GM18498 (cell line): ENCODE measurements around the gene RFK.
A peak's percentile ranks its signal among the peaks of the same experiment; 100 is the strongest.
"Not testable (repeated sequence)": the region's sequence is repeated elsewhere in the genome, so short reads cannot be mapped to it uniquely, and the experiment has no call there.

Experiments used
- ATAC-seq: cut with Tn5 transposase; IDR thresholded peaks from one replicate; pipeline ENCODE4 v1.9.1; 2021; ENCODE audit warnings: mild to moderate bottlenecking, moderate library complexity; ENCODE audit not compliant: unreplicated experiment

The RFK gene

DNA sequence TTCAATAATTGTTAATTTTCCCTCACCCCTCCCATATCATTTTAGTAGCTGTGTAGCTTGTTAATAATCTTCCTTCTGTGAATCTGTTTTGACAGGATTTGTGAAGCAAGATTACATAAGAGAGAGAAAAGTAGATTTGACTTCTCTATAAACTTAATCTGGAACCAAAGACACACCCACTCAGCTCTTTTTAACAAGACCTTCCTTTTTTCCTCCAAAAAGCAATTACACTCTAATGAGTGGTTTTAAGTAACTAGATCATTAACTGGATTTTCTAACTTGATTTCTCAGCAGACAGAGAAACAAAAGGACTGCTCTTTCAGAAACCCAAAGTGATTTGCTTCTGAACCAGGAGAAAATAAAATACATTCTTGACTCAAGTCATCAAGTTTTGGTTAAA is 21.9 kb downstream of the RFK start:
- ATAC-seq, result no peak

DNA sequence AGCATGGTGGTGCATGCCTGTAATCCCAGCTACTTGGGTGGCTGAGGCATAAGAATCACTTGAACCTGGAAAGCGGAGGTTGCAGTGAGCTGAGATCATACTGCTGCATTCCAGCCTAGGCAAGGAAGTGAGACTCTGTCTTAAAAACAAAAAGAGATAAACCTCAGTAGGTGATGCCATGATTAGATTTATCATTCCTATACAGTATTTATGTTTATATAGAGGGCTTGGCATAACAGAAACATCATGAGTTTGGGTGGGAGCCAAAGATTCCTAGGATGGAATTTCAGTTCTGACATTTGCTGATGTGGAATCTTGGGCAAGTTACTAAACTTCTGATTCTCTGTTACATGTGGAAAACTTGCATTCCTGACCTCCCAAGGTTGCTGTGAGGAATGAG is 22.3 kb downstream of the RFK start:
- ATAC-seq, result no peak

DNA sequence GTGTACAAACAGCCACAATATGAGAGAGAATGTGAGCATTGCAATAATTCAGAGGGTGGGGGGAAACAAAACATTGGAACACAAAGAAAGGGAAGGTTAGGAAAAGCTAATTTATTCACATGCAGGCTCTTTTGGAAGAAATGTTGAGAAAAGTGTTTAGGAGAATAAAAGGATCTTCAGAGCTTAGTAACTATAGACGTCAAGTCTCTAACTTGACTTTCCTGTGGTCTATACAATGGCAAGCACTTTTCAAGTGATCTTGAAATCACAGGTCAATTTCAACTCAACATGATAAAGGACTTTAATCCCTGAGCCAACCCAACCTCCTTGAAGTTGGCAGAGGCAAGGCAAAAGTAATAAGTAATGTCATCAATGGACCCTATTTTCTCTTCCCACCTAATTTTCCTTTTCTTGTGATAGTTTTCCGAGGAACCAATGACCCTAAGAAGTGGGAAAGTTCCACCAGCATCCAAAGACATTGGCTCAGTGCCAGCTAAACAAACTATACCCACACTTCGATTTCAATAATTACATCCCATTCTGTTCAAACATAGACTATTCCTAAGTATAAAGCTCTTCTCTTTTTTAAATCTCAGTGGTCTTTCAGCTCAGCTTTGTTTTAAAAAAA is 23.7 kb downstream of the RFK start:
- no peak for ATAC-seq

DNA sequence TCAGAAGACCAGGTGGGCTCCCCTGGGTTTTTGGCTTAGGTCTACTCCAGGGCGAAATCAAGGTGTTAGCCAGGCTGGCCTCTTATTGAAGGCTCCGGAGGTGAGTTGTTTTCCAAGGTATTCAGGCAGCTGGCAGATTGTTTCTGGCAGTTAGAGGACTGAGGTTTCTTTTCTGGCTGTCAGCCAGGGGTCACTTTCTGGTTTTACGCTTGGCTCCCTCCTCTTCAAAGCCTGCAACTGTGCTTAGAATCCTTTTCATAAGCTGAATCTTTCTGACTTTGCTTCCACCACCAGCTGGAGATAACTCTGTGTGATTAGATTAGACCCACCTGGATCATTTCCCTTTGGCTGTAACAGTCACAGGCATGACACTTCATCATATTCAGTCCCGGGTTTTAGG is 24.6 kb downstream of the RFK start:
- ATAC-seq, result peak; percentile 54

DNA sequence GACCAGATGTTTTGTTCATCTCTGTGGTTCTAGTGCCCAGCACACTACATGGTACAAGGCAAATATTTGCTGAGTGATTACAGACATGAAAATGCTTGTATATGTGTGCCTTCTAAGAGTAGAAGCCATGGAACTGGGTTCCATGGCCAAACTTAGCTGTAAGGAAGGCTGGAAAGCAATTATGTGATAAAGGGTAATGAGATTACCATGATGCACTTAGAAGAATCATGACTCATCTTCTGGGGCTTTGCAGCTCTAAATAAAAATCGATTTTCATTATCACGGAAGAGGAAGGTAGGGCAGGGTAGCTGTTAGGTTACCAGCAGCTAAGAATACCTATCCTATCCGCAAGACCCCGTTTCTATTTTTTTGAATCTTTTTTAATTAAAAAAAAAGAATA is 28.0 kb downstream of the RFK start:
- no peak for ATAC-seq

DNA sequence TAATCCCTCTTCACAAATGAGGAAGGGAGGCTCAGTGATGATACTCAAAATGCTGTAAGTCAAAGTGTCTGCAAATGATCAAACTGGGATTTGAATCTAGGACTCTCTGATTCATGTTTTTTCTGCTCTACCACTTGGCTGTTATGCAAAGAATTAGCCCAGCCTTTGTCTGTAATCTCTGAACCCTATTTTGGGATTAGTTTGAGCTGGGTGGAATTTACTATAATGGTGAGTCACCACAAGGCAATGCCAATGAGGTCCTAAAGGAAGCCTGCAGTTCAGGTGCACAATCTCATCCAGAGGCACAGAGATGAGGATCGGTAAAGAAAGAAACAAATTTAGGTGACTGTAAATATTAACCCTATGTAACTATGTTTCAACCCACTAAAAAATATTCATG is 29.2 kb downstream of the RFK start:
- ATAC-seq, result no peak

DNA sequence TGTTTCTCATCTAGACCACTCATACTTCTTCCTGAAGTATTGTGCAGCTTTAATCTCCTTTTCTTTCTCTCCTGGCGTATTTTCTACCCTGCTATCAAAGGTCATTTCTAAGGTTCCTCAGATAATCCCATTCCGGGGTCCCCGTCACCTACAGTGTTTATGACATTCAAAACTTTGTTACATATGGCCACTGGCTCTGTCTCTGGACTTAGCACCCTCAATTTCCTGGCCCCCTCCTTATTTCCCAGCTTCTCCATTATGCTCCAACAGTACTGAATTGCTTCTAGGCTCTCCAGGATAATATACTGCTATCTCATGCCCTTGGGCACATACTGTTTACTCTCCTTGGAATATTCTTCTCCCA is 31.2 kb downstream of the RFK start:
- no peak for ATAC-seq

DNA sequence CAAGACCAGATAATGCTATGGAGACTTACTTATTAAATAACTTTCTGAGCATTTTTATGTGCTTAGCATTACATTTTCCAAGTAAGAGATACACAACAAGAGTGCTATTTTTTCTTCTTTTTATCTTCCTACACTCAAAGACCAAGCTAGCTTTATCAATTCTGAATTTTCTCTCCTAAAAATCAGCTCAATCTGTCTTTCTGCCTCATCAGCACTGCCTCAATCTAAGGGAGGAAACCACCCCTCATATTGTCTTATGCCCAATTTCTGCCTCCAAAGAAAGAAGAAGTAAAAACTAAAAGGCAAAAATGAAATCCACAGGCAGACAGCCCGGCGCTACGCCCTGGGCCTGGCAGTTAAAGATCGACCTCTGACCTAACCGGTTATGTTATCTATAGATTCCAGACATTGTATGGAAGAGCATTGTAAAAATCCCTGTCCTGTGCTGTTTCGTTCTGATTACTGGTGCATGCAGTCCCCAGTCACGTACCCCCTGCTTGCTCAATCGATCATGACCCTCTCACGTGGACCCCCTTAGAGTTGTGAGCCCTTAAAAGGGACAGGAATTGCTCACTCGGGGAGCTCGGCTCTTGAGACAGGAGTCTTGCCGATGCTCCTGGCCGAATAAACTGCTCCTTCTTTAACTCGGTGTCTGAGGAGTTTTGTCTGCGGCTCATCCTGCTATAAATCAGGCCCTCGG is 31.7 kb downstream of the RFK start:
- ATAC-seq, result not testable (repeated sequence)

DNA sequence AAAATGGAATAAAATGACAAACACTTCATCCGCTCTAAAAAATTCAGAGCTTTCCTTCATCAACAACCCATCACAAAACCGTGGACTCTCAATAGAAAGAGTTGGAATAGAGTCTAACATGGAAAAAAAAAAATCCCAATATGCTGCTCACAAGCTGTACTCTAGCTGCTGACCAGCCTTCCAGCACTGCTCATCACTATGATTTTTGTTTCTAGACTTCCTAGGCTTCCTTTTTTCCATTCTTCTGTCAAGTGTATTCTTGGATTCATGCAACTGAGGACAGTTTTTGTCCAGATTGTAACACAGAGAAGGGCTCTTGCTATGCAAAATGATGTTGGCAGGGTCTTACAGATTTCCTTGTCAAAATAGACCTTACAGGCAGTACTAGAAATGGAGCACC is 34.5 kb downstream of the RFK start:
- ATAC-seq, result no peak

DNA sequence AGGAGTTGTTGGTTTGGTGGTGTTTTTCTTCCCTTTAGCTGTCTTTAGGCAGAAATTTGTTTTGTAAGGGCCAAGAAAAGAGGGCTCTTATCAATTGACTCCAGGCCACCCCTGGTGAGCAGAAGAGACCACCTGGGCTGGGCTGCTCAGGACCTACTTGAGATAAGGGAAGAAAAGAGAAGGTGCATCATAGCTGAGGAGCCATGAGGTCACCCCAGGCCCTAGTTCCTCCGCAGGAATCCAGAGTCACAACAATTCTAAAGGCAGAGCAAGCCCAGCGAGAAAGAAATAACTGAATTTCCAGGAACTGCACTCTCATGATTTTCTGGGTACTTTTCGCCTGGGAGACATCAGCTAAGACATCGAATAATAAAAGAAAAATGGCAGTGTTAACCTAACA is 34.9 kb downstream of the RFK start:
- no peak for ATAC-seq

DNA sequence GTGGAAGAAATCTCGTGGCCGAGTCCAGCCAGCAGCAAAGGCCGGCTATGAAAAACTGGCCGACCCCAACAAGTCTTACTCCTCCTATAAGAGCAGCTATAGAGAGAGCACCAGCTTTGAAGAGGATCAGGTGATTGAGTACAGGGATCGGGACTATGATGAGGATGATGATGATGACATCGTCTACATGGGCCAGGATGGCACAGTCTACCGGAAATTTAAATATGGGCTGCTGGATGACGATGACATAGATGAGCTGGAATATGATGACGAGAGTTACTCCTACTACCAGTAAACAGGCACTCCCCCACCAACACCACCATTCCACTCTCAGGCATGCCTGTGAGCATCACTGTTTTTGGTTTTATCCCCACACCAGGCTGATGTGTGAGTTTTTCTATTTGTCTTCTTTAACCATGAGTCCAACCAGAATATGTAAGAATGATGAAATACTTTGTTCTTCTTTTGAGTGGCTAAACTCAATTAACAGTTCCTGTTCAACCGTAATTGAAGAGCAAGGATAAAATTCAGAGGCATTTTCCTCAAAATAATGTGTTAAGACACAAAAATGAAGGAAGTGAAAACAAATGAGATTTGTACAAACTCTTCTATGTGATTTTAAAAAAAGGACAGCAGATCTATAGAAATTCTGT is 35.5 kb downstream of the RFK start:
- ATAC-seq, result no peak

DNA sequence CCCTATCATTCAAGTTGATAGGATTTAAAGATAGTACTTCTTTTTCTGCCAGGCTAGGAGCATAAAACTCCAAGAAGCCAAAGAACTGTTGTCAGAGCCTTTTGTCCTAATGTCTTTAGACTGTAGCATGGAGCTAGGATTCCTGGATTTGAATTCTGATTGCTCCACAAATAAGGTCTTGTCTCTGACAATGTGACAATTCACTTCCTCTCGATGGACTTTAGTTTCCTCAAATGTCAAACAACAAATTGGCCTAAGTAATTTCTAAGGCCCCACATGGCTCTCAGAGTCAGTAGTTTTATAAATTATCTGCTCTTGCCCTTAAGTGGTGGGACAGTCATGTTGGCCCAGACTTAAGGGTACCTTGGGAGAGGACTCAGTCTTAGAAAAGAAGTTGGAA is 36.7 kb downstream of the RFK start:
- ATAC-seq, result no peak

DNA sequence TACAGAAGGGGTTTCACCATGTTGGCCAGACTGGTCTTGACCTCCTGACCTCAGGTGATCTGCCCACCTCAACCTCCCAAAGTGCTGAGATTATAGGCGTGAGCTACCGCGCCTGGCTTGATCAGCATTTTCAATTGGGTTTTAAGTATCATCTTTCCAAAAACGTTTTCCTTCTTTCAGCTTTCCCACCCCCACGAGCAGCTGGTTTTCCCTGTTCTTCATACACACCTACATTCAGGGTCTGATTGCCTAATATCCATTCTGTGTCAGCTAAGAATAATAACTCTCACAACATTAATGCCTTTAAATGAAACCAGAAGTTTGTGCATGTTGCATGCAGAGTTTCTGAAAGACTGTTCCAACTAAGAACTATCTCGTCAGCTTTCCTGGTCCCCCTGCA is 38.3 kb downstream of the RFK start:
- ATAC-seq, result no peak

DNA sequence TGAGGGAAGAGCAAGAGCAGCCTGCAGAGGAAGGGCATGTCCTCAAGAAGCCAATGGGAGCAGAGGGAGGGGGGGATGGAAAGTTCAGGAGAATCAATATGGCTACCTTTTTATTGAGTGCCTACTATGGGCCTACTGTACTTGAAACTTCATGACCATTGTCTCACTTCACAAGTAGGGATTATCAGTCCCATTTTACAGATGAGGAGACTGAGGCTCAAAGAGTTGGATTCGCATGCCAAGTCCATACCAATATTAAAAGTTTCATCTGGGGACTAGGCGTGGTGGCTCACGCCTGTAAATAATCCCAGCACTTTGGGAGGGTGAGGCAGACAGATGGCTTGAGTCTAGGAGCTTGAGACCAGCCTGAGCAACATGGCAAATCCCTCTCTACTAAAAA is 40.0 kb downstream of the RFK start:
- ATAC-seq, result no peak

DNA sequence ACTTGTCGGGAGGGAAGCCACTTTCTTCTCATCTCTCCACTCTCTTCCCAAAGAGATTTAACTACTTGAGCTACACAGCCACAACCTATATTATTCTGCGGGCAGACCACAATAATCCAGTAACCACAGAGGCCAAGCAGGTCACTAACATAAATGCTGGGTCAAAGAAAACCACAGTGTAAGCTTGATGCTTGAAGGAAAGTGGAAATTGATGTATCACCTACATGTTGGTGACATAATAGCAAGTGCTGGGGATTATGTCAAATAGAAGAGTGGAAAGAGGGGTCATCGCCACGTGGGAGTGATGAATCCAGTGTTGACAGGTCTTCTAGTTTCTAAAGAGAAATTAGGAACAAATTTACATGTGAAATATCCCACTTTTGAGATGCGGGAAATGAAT is 40.9 kb downstream of the RFK start:
- no peak for ATAC-seq

DNA sequence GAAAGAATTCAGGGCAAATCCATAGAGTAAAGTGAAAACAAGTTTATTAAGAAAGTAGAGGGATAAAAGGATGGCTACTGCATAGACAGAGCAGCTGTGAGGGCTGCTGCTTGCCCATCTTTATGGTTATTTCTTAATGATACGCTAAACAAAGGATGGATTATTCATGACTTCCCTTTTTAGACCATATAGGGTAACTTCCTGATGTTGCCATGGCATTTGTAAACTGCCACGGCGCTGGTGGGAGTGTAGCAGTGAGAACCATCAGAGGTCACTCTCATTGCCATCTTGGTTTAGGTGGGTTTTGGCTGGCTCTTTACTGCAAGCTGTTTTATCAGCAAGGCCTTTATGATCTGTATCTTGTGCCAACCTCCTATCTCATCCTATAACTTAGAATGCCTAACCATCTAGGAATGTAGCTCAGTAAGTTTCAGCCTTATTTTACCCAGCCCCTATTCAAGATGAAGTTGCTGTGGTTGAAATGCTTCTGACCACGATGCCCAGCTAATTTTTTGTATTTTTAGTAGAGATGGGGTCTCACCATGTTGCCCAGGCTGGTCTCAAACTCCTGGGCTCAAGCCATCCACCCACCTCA is 42.1 kb downstream of the RFK start:
- no peak for ATAC-seq

DNA sequence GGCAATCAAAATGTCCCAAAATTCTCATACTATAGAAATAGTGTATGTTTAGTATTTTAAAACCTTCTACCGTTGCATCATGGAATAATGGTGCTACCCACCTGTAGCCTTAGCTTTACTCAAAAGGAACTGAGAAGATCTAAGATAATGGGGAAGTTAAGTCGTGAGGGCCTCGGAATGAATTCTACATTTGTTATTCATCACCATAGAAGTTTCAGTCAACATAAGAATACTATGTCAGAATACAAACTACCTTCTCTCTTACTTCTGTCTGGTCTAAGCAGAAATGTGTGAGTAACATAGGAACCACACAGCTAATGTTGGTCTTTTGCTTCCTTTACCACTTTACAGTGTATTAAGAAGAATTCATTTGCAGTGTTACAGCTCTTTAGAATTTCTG is 43.2 kb downstream of the RFK start:
- ATAC-seq, result no peak

DNA sequence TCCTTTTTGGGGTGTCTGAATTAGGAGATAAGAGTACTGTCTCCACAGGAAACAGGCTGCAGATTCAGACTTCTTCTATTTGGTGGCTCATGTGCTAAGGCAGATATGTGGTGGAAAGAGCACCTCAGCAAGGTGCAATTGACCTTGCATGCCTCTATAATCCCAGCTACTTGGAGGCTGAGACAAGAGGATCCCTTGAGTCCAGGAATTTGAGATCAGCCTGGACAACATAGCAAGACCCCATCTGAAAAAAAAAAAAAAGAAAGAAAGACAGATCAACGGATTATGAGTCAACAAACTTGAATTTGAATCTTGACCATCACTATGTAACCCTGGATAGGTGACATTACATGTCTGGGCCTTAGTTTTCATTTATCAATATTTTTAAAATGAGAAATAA is 44.4 kb downstream of the RFK start:
- no peak for ATAC-seq

DNA sequence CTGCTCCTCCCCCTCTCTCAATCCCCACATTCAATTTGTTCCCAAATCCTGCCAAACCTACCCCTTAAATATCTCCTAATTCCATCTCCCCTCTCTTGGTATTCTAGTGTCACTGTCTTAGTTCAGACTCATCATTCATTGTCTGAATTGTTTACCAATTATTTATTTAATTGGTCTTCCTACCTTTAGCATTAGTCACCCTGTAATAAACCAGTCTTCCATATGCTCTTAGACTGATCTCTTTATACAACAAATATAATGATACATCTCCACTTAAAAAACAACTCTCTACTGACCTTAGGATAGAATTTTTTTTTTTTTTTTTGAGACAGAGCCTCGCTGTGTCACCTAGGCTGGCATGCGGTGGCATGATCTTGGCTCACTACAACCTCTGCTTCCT is 51.4 kb downstream of the RFK start:
- no peak for ATAC-seq

DNA sequence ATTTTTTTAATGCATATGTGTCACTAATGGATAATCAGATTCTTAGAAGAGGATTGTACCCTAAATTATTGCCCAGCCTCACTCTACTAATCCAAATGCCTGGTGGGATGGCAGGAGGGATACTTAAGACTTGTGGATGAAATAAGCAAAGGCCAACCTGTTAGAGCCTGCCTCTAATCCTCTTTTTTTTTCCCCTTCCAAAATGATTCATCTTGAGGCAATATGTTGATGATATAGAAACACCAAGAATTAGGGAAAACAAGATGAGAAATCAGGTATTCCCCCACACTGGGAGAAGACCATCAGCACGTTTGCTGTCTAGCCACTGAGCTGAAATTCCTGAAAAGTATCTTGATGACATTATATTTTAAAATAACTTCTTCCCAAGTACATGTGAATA is 52.0 kb downstream of the RFK start:
- ATAC-seq, result no peak

DNA sequence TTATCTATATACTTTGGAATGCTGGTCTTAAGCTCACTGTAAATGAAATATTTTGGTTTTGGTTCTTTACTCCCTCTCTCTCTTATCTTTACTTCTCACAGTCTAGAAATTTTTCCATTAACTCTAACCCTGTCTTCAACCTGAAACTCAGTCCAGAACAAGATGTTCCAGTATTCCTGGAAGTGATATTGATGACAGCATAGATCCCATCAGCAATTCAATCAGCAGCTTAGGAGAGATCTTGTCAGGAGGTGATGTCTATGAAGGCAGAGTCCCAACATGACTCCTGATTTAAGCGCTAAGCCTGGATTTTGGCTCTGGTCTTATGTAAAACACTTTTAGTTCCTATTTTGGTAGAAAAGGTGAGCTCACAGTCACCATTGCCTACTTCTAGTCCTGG is 52.6 kb downstream of the RFK start:
- ATAC-seq, result no peak

DNA sequence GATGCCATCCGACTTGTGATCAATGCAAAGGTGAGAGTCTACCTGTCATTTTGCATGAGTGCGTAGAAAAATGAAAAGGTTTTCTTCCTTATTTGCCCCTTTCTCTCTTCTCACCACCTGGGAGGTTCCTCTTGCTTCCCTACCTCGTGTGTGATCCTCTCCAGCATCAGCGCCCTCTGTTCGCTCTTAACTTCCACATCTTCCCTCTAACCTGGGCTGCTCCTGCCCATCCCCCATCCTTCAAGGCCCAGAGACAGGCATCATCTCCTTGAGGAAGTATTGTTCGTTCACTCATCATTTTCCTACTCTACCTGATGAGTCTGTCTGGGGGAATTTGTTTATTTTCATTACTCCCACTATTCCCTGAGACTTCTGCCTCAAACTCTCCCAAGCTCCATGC is 55.8 kb downstream of the RFK start:
- no peak for ATAC-seq
